ENCODE data around the gene CACNA2D3.

The CACNA2D3 gene

DNA sequence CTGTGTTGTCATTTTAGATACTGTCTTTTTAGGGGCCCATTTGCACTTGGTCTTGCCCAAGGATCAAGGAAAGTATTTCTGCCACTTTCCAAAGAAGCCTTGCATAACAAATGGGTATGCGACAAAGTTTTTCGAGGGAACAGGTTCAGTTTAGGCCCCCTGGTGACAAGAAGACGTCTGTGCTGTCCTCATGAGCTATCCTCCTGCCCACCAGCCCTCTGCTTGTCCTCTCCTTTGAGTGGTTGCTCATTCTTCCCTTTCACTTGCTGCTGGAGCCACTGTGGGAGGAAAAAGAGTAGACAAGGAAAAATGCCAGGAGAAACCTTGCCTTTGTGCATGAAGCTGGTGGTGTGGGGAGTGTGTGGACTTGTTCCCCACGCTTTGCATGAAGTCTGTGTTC, 171.9 kb downstream of the CACNA2D3 start:
- DNase-seq, result no peak

DNA sequence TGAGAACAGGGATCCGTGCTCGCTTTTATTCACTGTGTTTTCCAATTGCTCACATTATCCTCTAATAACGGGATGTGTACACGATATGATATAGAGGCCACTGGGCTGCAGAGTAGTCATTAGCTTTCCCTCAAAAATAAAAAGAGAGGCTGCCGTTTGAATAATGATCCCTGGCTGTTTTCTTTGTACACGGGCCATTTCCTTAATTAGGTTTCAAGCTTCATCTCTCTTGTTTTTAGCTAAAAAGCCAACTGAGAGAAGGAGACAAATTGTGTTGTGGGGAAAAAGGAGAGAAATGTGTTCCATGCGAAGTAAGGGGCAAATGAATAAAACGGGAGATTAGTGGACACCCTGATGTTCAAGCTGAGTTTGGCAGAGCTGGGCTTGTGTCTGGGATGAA, 174.2 kb downstream of the CACNA2D3 start:
- peak; percentile 59 for DNase-seq

DNA sequence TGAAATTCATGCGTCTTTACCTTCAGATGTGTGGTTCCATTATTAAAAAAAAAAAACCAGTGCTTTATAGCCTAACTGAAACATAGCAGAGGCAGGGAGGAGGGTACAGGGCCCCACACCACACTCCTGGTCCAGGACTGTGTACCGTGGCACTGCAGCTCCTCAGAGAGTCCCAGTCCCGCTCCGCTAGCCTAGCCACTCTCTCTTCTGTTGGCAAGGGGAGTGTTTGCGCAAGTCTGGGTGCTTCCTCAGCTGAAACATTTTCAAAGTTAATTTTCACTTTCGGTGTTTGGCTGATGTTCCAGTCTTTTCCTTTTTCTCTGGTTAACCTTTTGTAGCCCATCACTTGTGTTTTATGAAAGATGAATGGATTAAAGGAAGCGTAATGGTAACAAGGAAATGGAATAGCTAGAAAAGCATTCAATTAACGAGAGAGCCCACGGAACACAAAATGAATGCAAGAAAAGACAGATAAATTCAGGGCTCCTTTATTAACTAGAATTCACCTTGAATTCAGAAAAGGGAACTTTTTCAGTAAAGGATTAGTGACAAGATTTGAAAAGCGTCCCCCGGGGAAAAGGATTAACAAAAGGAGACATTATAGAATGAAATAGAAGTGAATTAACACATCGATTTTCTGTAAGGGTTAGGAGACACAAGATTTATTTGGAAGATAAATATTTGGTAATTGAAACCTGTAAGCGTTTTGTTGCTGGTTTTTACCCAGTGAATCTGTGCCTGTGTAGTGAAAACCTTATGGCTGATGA, 177.0 kb downstream of the CACNA2D3 start:
- DNase-seq, result no peak

DNA sequence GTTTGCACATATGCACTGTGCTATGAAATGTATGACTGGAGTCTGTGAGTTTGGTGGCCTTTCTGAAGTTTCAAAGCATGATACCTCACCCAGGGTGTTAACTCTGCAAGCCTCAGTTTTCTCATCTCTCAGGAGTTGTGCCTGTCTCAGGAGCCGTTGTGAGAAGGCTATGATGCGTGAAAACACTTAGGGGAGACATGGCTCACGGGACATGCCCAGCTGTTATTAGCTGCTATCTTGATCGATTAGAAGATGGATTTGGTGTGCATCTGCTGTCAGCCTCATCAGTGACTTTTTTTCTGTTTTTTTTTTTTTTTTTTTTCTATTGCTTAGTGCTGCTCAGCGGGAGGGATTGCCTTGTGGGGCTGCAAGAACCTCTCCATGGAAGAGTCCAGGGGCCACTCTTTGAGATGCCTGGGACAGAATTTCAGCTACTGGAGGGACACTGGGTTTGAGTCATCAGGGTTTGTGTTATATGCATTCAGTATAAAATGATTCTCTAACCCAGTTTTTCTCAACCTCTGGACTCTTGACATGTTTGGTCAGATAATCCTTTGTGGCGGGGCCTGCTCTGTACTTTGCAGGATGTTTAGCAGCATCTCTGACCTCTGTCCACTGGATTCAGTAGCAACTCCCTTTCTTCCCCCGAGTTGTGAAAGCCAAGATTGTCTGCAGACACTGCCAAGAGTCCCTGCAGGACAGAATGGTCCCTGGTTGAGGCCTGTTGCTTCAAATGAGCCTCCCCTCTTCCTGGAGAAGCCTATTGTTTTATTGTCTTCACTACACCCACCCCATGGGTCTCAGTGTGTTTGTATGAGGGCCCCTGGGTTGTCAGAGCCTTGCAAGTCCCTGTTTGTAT, 181.4 kb downstream of the CACNA2D3 start:
- no peak for DNase-seq

DNA sequence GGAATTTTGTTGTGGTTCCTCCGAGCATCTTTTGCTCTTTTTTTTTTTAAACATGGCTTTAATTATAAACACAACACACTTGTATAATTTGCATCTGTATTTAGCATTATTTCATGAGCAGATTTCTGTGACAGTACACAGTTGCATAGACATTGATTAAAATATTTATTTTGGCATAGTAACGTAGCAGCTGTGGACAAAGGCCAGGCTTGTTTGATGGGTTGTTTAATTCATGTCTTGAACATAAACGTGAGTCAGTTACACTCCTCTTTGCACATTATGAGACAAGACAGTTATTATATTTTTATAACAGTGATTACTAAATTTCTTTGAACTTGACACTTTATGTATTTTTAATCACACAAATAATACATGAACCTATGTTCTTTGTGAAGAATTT, 182.5 kb downstream of the CACNA2D3 start:
- peak; percentile 75 for DNase-seq

DNA sequence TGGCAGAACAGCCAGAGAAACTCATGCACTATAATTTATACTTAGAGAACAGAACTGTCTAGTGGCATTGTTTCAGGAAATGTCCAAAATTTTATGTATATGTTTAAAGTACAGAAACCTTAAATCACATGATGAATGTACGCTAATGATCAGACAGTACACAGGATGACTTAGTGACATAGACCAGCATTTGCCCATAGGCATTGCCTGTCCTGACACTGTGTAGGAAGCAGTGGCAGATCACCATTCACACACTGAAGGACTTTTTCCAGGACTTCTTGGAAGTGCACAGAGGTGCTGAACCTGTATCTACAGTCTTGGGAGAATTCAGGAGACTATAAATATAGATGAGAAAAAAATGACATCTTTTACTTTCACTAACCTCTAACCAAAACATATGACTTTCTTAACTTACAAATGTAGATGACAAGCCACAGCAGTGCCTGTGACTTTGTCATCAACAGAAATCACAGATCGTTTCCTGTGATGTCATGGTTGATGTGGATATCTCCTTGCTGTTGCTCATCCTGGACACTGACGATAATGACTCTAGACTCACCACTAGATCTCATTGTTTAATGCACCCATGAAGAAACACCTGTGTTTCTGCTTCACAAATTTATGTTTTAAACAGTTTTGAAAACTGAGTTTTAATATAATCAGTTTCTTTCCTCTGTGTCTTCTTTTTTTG, 183.2 kb downstream of the CACNA2D3 start:
- DNase-seq, result peak; percentile 75

DNA sequence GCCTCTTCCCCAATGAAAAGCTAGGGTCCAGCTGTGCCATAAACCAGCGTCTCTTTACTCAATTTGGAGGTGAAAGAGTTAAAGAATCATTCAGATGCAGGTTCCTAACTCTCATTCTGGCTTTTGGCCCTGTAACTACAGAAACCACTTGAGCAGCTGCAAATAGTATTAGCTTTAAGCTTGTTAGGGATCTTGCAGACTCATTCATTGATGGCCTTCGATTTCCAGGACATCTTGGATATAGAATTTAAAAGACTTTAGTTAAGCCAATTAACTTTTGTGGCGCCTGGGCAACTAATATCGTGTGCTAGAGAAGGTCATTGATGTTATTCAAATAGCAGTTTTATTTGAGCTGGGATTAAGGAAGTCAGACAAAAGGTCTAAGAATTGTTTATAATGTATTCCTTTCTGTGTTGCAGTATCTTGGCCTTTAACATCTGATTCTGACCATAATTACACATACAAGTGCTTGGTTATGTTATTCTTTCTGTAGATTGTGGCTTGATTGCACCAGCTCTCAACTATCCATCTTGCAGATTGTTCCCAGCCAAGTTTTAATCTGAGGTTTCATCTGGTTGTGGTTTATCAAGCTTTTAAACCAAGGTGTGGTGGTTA, 185.3 kb downstream of the CACNA2D3 start:
- DNase-seq, result no peak

DNA sequence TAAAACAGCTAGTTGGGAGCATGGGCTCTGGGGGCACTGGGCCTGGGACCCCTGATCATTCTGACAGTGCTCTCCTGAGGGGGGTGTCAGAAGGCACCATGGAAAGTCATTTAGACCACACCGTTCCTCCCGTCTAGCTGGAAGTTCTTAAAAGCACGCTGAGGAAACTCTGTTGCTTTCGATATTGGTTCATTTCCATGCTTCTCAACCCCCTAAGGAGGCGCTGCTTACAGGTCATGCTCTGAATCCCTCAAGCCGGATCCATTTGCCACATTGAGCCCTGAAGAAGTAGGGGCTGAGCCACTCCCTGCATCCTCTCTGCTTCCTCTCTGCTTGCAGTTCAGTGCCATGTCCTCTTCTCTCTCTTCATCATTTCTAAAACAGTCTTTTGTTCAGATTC, 187.2 kb downstream of the CACNA2D3 start:
- no peak for DNase-seq

DNA sequence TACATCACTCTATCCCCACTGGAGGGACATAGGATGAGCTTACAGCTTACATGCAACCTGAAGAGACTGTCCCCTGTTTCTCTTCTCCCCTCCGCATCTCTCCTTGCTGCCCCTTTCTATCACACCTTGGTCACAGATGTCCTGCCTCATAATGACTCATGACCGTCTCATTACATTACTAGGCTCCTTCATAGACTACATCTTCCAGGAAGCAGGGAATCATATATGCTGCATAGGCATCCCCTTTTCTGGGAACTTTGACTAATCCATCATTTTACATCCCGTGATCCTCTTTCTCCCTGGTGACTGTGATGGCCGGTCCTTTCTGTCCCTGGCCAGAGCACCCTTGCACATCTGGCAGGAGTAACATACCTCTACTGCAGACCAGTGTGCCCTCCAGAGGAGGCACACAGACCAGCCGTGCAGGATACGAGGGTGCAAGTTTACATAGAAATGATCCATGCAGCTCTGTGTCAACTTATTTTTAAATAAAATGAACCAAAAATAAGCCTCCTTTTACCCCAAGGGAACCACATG, 188.9 kb downstream of the CACNA2D3 start:
- no peak for DNase-seq

DNA sequence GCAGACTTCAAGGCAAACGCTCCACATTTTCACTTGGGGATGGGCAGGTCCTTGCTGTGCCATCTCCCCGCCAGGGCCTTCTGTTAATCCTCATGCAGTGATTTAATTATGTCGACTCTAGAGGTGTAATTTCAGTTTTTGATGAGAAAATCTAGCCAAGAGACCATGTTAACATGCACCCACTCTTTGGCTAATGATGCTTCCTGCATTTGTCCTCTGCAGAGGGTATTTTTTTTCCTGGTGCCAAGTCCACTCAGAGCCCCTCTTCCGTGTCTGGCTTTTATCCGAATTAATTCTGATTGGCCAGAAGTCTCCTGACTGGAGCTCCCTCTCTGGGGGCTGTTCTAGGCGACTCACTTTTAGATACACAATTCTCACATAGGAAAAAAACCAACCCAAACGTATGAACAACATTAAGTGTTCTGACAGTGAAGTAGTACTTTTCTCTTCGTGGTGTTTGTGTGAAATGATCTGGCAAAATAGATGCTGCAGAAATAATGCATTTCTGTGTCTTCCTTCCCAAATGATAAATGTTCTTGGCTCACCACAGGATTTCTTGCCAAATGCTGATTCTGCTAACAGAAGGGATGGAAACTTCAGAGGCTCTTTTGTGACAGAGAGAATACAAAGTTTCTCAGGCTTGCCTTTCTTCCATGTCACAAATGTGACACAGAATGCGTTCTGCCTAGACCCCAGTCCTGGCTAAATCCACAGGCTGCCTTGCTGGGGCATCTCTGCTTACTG, 190.0 kb downstream of the CACNA2D3 start:
- DNase-seq, result no peak

DNA sequence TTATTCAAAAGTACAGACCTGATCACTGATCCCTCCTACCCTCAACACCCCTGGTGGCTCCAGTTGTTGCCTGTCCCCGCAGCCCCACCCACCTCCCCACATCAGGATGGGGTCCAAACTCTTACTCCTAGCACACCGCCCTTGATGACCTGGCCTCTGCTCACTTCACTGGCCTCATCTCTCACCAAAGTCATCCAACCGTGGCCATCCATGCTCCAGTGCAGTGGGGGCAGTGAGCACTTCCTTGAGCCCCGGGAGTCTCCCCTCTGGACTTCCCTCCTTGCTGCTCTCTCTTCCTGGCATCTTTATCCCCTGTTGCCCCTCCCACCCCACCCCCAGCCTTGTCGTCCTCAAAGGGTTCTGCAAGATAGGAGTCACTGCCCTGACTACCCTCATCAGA, 191.1 kb downstream of the CACNA2D3 start:
- no peak for DNase-seq

DNA sequence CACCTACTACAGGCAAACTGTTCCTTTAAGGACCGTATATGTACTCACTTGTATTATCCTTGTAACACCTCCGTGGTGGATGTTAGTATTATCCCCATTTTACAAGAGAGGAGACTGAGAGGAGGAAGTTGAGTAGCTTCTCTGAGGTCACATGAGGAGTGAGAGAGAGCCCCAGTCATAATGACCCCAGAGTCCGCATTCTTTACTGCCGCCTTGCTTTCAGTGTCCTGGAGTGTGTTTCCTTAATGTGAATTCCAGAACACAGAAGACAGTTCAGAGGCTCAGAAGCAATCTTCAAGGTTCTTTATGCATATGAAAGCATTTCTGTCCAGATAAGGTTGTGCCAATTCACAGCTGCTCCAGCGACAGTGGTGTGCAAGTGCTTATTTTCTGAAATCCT, 199.2 kb downstream of the CACNA2D3 start:
- DNase-seq, result no peak

DNA sequence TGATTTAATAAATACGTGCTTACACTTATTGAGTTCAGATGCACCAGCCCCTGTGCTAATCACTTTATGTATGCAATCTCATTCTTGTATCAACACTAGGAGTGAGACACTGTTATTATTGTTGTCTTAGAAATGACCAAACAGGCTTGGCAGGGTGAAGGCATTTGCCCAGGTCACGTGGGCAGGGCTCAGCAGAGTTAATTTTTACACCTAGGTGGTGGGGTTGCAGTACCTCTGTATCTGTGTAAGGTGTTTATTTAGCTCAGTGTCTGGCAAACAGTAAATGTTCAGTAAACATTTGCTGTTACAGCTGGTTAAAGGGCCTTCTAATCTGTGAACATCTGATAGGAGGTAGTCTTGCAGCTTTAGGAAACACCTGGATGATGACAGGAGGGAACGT, 200.0 kb downstream of the CACNA2D3 start:
- DNase-seq, result peak; percentile 23

DNA sequence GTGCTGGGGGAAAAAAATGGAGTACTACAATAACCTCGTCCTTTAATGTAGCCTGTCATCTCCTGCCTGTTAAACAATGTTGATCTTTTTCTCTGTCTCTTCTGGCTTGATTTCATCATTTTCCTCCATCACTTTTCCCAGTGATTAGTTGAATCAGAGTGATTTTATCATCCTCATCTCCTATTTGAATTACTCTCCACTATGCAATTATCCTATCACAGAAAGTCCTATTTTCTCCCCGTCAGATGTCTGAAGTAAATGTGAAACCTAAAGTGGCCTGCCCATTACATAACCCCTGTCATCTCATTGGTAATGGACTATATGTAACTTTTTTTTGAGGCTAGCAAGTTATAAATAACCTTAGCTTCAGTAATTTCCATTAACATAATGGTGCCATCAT, 201.8 kb downstream of the CACNA2D3 start:
- DNase-seq, result peak; percentile 19

DNA sequence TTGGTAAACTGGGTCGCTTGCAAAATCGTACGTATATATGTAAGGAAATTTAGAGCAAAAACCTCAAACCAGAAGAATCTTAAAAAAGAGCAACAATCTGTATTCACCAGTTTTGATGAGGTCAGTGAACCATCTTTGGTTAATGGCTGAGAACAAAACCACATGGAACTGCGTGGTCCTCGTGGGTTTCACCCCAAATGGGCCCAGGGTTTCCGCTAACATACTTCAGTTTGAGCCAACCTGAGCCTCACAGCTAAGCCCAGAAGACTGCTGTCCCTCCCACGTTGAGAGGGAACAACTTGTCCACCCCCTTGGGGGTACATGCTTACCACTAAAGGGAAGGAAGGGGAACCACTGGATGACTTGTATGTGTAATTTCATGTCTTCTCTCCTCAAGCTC, 204.6 kb downstream of the CACNA2D3 start:
- no peak for DNase-seq

DNA sequence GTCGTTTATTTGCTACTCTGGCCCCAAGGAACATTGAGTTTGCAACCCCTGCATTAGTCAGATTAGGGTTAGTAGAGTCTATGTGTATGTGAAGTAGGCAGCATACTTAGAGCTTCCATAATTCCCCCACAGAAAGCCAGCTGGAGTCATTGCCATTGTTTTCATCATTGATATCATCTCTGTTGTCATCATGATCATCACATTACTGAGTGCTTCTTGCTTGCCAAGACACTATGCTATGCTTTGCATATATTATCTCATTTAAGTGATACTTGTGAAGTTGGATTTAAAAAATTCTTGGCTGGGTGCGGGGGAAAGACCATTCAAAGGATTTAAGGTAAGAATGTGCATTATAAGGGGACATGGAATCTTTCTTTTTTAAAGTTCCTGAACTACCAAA, 209.0 kb downstream of the CACNA2D3 start:
- no peak for DNase-seq

DNA sequence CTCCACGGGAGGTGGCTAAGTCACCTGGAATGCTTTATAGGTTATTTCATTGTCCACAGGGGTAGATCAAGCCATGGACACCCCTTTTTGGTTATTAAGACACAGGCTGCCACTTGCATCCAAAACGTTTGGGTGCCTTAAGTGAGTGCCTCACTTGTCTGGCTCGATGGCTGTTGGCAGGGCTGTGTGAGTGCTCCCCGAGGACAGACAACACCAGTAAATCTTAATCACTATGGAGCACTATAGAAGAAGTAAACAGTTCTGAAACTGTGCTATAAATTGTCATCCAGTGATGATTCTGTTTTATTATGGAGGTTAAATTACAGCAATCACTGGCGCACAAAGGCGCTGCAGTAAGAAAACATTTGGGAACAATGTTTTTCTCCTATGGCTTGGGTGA, 215.5 kb downstream of the CACNA2D3 start:
- DNase-seq, result peak; percentile 52

DNA sequence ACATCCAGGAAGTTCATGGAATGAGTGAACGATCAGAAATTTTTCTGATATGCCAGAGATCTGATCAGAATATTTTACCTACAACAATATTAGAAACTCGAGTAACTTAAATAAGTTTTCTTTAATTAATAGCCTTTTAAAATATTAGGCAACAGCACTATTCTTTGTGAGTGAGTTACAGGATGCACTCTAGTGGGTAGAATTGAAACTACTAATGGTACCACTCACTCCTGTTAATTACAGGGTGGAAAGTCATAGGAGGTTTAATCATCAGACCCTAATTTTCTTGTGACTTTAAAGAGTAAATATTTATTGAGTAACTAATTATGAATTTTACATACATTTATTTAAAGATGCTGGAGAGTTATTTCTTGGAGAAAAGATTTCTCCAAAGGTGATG, 217.3 kb downstream of the CACNA2D3 start:
- peak; percentile 26 for DNase-seq

DNA sequence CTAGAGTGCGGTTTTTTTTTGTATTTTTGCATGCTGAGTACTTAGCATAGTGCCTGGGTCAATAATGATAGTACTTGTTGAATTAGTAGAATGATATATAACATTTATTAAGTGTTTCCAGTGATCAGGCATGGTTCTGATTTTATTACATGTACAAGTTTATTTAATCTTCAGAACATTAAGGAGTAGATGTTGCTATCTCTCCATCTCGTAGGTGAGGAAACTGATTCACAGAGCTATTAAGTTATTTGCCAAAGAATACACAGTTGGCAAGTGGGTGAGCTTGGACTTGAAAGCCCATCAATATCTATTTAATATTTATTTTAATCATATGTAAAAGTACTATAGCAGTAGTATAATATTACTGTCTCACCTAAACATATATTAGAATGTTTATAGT, 219.5 kb downstream of the CACNA2D3 start:
- DNase-seq, result no peak

DNA sequence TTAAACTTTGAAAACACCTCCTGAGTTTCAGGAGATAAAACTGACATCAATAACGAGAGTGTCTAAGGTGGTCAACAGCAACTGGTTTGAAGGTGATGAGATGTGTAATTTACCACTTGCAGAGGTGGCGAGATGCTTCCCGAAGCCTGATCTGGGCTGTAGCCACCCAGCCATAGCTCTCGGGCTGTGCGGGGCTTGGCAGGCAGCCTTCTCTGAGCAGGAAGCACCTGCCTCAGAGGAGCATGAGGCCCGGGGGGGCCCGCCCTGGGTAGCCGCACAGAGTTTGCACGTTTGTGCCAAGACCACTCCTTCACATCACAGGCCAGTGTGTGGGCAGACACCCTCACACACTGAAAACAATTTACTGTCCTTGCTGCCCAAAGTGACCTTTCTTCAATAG, 220.3 kb downstream of the CACNA2D3 start:
- DNase-seq, result no peak

DNA sequence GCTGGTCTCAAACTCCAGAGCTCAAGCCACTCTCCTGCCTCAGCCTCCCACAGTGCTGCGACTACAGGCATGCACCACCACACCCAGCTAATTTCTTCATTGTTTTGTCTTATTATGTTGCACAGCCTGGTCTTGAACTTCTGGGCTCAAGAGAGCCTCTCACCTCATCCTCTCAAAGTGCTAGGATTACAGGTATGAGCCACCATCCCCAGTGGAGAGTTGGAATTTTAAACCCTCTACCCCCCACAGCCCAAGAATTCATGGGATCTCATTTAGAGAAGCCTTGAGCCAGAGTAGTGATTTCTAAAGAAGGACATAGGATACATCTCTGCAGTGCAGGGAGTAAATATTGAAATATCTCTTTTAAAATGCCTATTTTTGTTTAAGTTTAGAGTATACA, 221.1 kb downstream of the CACNA2D3 start:
- no peak for DNase-seq

DNA sequence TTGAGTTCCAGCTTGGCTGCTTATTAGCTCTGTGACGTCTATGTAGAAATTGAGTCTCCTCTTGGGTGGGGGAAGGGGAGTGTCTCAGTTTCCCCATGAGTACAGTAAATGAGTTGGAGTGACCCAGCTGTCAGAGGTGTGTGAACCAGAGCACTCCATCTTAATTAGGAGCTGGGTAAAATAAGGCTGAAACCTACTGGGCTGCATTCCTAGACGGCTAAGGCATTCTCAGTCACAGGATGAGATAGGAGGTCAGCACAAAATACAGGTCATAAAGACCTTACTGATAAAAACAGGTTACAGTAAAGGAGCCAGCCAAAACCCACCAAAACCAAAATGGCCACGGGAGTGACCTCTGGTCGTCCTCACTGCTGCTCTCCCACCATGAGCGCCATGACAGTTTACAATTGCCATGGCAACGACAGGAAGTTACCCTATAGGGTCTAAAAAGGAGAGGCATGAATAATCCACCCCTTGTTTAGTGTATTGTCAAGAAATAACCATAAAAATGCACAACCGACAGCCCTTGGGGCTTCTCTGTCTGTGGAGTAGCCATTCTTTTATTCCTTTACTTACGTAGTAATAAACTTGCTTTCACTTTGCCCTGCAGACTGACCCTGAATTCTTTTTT, 222.4 kb downstream of the CACNA2D3 start:
- DNase-seq, result no peak
